Measurements from ENCODE around the gene PLA1A.

DNA sequence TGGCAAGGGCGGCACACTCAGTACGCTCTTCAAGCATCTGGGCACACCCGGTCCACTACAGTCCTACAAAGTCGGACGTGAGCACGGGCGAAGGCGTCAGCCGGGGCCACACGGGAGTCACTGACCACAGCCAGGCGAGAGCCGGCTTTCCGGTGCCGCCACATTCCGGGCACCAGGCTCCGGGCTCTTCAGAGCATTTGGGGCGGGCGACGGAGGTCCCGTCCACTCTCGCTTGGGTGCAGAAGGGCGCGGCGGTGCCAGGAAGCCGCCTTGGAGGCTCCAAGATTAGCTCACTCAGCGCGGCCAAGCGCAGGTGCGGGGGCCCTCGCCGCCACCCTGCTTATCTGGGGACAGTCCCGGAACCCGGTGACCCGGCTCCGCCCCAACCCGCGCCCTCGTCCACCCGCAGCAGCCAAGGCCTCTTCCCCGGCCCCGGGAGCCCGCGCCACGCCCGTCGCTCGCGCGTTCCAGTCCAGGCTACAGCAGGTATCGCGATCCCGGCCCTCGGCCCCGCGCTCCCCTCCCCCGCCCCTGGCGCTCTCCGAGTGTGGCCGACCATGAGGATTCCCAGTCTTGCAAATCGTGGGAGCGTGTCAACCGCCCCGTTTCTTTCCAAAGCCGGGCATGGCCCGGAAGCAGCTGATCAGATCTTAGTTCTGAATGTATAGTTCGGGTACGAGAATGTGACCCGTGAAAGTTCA, 18.2 kb upstream of the PLA1A start, which contains the start of gene ADPRH:
- TF ChIP-seq, protein P1, sequence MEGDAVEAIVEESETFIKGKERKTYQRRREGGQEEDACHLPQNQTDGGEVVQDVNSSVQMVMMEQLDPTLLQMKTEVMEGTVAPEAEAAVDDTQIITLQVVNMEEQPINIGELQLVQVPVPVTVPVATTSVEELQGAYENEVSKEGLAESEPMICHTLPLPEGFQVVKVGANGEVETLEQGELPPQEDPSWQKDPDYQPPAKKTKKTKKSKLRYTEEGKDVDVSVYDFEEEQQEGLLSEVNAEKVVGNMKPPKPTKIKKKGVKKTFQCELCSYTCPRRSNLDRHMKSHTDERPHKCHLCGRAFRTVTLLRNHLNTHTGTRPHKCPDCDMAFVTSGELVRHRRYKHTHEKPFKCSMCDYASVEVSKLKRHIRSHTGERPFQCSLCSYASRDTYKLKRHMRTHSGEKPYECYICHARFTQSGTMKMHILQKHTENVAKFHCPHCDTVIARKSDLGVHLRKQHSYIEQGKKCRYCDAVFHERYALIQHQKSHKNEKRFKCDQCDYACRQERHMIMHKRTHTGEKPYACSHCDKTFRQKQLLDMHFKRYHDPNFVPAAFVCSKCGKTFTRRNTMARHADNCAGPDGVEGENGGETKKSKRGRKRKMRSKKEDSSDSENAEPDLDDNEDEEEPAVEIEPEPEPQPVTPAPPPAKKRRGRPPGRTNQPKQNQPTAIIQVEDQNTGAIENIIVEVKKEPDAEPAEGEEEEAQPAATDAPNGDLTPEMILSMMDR (IDR thresholded peaks at IDR 0.05; ENCODE audit: low read depth, low read length) = no peak
- TF ChIP-seq, protein P2, sequence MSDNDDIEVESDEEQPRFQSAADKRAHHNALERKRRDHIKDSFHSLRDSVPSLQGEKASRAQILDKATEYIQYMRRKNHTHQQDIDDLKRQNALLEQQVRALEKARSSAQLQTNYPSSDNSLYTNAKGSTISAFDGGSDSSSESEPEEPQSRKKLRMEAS (IDR thresholded peaks at IDR 0.05; ENCODE audit: low read depth, low read length) = no peak
- no peak for TF ChIP-seq POLR2A (IDR thresholded peaks at IDR 0.05; ENCODE audit: extremely low read depth, insufficient read length)
- no peak for TF ChIP-seq MYC (IDR thresholded peaks at IDR 0.05; ENCODE audit: low read depth, low read length)
